HG03521 (cell line): ENCODE results near the gene BARD1.
"Not testable (repeated sequence)": the region's sequence is repeated elsewhere in the genome, so short reads cannot be mapped to it uniquely, and the experiment has no call there.

Experiments used
- ATAC-seq: cut with Tn5 transposase; IDR thresholded peaks from one replicate; pipeline ENCODE4 v1.9.1; 2021; ENCODE audit warnings: mild to moderate bottlenecking, moderate library complexity; ENCODE audit not compliant: unreplicated experiment

The BARD1 gene

GRCh38 chr2:214808981-214809750 is at the start of gene BARD1:
TSS of gene BARD1 (minus strand) at chr2:214809683. CDS start at chr2:214809569, 114 bp downstream.
- ATAC-seq, result peak; percentile 16

- ATAC-seq, result no peak
Observed at GRCh38 chr2:214856137-214856536, 46.7 kb upstream of the BARD1 start.

- no peak for ATAC-seq
Observed at GRCh38 chr2:214853906-214854305, 44.4 kb upstream of the BARD1 start.

GRCh38 chr2:214843823-214844222 is 34.3 kb upstream of the BARD1 start:
- no peak for ATAC-seq

GRCh38 chr2:214839464-214839863 is 30.0 kb upstream of the BARD1 start:
- ATAC-seq, result peak; percentile 73

- no peak for ATAC-seq
Observed at GRCh38 chr2:214837466-214837865, 28.0 kb upstream of the BARD1 start.

GRCh38 chr2:214836568-214836967 is 27.1 kb upstream of the BARD1 start:
- ATAC-seq, result no peak

- ATAC-seq, result no peak
Observed at GRCh38 chr2:214830794-214831346, 21.4 kb upstream of the BARD1 start.

GRCh38 chr2:214816008-214816533 is 6.6 kb upstream of the BARD1 start:
- no peak for ATAC-seq

- no peak for ATAC-seq
Observed at GRCh38 chr2:214810671-214811070, 1.2 kb upstream of the BARD1 start.

GRCh38 chr2:214809751-214810564 is 475 bp upstream of the BARD1 start:
- ATAC-seq, result peak; percentile 92

- no peak for ATAC-seq
Observed at GRCh38 chr2:214807653-214808052, 1.8 kb downstream of the BARD1 start.

- no peak for ATAC-seq
Observed at GRCh38 chr2:214801768-214802397, 7.6 kb downstream of the BARD1 start.

GRCh38 chr2:214801068-214801467 is 8.4 kb downstream of the BARD1 start:
- no peak for ATAC-seq

- ATAC-seq, result no peak
Observed at GRCh38 chr2:214800180-214800579, 9.3 kb downstream of the BARD1 start.

- no peak for ATAC-seq
Observed at GRCh38 chr2:214796911-214797310, 12.6 kb downstream of the BARD1 start.

- ATAC-seq, result not testable (repeated sequence)
Observed at GRCh38 chr2:214783181-214783580, 26.3 kb downstream of the BARD1 start.

GRCh38 chr2:214782671-214783070 is 26.8 kb downstream of the BARD1 start:
- ATAC-seq, result no peak

GRCh38 chr2:214781226-214781625 is 28.3 kb downstream of the BARD1 start:
- ATAC-seq, result no peak

GRCh38 chr2:214775971-214776370 is 33.5 kb downstream of the BARD1 start:
- ATAC-seq, result no peak

- no peak for ATAC-seq
Observed at GRCh38 chr2:214774108-214774507, 35.4 kb downstream of the BARD1 start.
